HepG2 (cell line): ENCODE results near the gene METTL23. TPM values are rescaled to one million over a fixed set of nuclear protein-coding genes. Genes with fewer than 3 reads are reported as not detected.

Experiments
- DMAP1 ChIP-seq: IDR thresholded peaks from 2 replicates; pipeline ENCODE4 v1.6.1; 2016
- GTF2F1 ChIP-seq: fragments of 150-350 bp; IDR thresholded peaks from 2 replicates; pipeline ENCODE4 v1.6.1; 2014; ENCODE audit warnings: low read length
- HMGA1 ChIP-seq: sonication (generic); formaldehyde crosslinking; conservative IDR thresholded peaks from 2 replicates; pipeline ENCODE4 v1.4.0; 2020; ENCODE audit warnings: missing genetic modification reagents
- MED13 ChIP-seq: sonication (generic); formaldehyde crosslinking; IDR thresholded peaks from 2 replicates; pipeline ENCODE4 v1.5.0; 2020; ENCODE audit warnings: missing genetic modification reagents
- NCOA5 ChIP-seq: sonication (generic); formaldehyde crosslinking; IDR thresholded peaks from 2 replicates; pipeline ENCODE4 v1.4.0; 2020; ENCODE audit warnings: missing genetic modification reagents
- NFYB ChIP-seq: sonication (generic); formaldehyde crosslinking; IDR thresholded peaks from 2 replicates; pipeline ENCODE4 v1.4.0; 2020; ENCODE audit warnings: missing genetic modification reagents
- PPARG ChIP-seq: conservative IDR thresholded peaks from 2 replicates; pipeline ENCODE4 v1.6.1; 2016; ENCODE audit warnings: missing biosample characterization, missing genetic modification reagents
- TSC22D2 ChIP-seq: sonication (generic); formaldehyde crosslinking; IDR thresholded peaks from 2 replicates; pipeline ENCODE4 v1.5.1; 2020; ENCODE audit warnings: missing genetic modification reagents, mild to moderate bottlenecking, borderline replicate concordance
- ZBTB7B ChIP-seq: sonication (generic); formaldehyde crosslinking; IDR thresholded peaks from 2 replicates; pipeline ENCODE4 v1.4.0; 2020; ENCODE audit warnings: missing genetic modification reagents
- ZEB1 ChIP-seq: IDR thresholded peaks from 2 replicates; pipeline ENCODE4 v1.6.1; 2012; ENCODE audit warnings: mild to moderate bottlenecking, low read depth, inconsistent platforms; ENCODE audit not compliant: insufficient replicate concordance
- ZFP41 ChIP-seq: sonication (generic); formaldehyde crosslinking; IDR thresholded peaks from 2 replicates; pipeline ENCODE4 v1.4.0; 2020; ENCODE audit warnings: mild to moderate bottlenecking, missing genetic modification reagents, borderline replicate concordance
- ZIK1 ChIP-seq: sonication (generic); formaldehyde crosslinking; IDR thresholded peaks from 2 replicates; pipeline ENCODE4 v1.5.0; 2020; ENCODE audit warnings: mild to moderate bottlenecking, low read depth, missing genetic modification reagents, borderline replicate concordance
- ZNF12 ChIP-seq: sonication (generic); formaldehyde crosslinking; IDR thresholded peaks from 2 replicates; pipeline ENCODE4 v1.5.0; 2020; ENCODE audit warnings: missing genetic modification reagents
- ZNF354B ChIP-seq: sonication (generic); formaldehyde crosslinking; IDR thresholded peaks from 2 replicates; pipeline ENCODE4 v1.8.0; 2022; ENCODE audit warnings: mild to moderate bottlenecking, missing genetic modification reagents
- ZNF441 ChIP-seq: sonication (generic); formaldehyde crosslinking; IDR thresholded peaks from 2 replicates; pipeline ENCODE4 v1.7.0; 2021; ENCODE audit warnings: missing genetic modification reagents, borderline replicate concordance
- ZNF773 ChIP-seq: sonication (generic); formaldehyde crosslinking; IDR thresholded peaks from 2 replicates; pipeline ENCODE4 v1.4.0; 2020; ENCODE audit warnings: missing genetic modification reagents, borderline replicate concordance
- ZNF776 ChIP-seq: sonication (generic); formaldehyde crosslinking; IDR thresholded peaks from 2 replicates; pipeline ENCODE4 v1.4.0; 2020; ENCODE audit warnings: mild to moderate bottlenecking, missing genetic modification reagents
- polyA plus RNA-seq, 8 experiments: library from polyadenylated mRNA; depleted of rRNA in 3 of 8; stranded (reverse) in 7 of 8; unstranded in 1 of 8; fragments of >200 nt; fragmentation: Illumina TruSeq in 4 of 8; extraction: Trizol in 4 of 8; gene quantifications; 2 replicates each; pipeline versions ENCODE4 v1.2.1 to v1.2.3, GENCODE V29; 2011 to 2016; ENCODE audit warnings: low read depth in 4 of 8, missing spikeins in 1 of 8, mixed read lengths in 1 of 8; ENCODE audit not compliant: insufficient read depth in 1 of 8
- total RNA-seq, 5 experiments: library from RNA; depleted of rRNA; stranded (reverse); fragments of >200 nt; fragmentation: Illumina TruSeq; extraction: Trizol; gene quantifications; 2 replicates each; pipeline ENCODE4 v1.2.3, GENCODE V29; 2016; ENCODE audit warnings: low read depth in 1 of 5
- TF ChIP-seq, protein P1 (sequence below): sonication (generic); formaldehyde crosslinking; IDR thresholded peaks from 2 replicates; pipeline ENCODE4 v1.5.0; 2020; ENCODE audit warnings: mild to moderate bottlenecking, missing genetic modification reagents, borderline replicate concordance
- TF ChIP-seq, protein P2 (sequence below): sonication (generic); formaldehyde crosslinking; IDR thresholded peaks from 2 replicates; pipeline ENCODE4 v1.4.0; 2020; ENCODE audit warnings: mild to moderate bottlenecking, missing genetic modification reagents
- TF ChIP-seq, protein P3 (sequence below): sonication (generic); formaldehyde crosslinking; IDR thresholded peaks from 2 replicates; pipeline ENCODE4 v1.9.0; 2021; ENCODE audit warnings: missing genetic modification reagents, borderline replicate concordance
- TF ChIP-seq, protein P4 (sequence below): IDR thresholded peaks from 2 replicates; pipeline ENCODE4 v1.6.1; 2016; ENCODE audit warnings: mild to moderate bottlenecking, missing biosample characterization, missing genetic modification reagents
- TF ChIP-seq, protein P5 (sequence below): sonication (generic); formaldehyde crosslinking; IDR thresholded peaks from 2 replicates; pipeline ENCODE4 v1.5.0; 2020; ENCODE audit warnings: missing genetic modification reagents
- TF ChIP-seq, protein P6 (sequence below): IDR thresholded peaks from 2 replicates; pipeline ENCODE4 v1.6.1; 2012; ENCODE audit warnings: inconsistent platforms

Gene METTL23
- total and polyA plus RNA-seq, 2 of the 13 experiments (the other 11 are each of a cell fraction or from before 2014, with no cell fraction given): 39.9 to 104 TPM

DNA sequence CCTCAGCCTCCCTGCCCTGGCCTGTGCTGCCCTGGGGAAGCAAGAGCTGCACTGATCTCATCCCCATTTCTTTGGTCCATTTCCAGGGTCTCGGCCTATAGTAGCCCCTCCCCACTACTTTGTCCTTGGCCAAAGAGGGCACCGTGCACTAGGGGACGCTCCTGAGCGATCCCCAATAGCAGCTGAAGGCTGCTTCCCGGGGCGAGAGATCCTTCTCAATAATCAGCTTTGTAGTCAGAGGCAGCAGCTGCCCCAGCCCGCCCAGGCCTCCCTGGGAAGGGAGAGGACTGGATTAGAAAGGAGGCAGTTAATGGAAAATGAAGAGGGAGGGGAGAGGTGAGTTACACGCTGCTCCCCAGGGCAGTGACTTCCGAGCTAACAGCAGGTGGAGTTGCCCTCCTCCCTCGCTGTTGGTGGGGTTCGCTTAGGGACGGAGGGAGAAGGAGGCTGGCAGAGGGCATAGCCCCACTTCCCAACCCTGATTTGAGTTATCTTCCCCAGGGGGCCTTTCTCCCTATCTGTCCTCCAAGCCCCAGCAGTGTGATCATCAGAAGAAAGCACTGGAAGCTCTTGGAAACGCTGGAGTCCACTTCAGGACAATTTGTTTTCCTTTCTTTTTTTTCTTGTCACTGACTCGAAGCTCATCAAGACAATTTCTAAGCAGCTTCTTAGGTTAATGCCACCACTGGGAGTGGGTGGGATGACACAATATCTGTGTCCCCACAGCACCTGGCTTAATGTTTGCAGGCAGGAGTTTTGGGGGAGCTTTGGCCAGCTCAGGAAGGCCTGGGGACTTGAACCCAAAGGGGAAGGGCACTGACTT lies 18.4 kb upstream of the METTL23 start (continued):
- TF ChIP-seq, protein P1, sequence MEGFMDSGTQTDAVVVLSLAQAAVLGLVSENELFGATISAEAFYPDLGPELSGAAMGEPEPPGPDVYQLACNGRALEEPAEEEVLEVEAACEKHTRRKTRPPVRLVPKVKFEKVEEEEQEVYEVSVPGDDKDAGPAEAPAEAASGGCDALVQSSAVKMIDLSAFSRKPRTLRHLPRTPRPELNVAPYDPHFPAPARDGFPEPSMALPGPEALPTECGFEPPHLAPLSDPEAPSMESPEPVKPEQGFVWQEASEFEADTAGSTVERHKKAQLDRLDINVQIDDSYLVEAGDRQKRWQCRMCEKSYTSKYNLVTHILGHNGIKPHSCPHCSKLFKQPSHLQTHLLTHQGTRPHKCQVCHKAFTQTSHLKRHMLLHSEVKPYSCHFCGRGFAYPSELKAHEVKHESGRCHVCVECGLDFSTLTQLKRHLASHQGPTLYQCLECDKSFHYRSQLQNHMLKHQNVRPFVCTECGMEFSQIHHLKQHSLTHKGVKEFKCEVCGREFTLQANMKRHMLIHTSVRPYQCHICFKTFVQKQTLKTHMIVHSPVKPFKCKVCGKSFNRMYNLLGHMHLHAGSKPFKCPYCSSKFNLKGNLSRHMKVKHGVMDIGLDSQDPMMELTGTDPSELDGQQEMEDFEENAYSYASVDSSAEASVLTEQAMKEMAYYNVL: 0 out of 2 replicates have a peak, but pooled peaks have one; percentile 26
- TF ChIP-seq ZNF12 (no peak), ZEB1 (no peak), DMAP1 (CRISPR knock-in tag) (no peak), ZFP41 (CRISPR knock-in tag) (no peak), PPARG (CRISPR knock-in tag) (no peak), ZIK1 (CRISPR knock-in tag) (no peak), TSC22D2 (CRISPR knock-in tag) (no peak), ZNF776 (CRISPR knock-in tag) (no peak), MED13 (no peak), HMGA1 (no peak), NFYB (CRISPR knock-in tag) (0 out of 2 replicates have a peak, but pooled peaks have one; percentile 16), ZNF441 (CRISPR knock-in tag) (no peak), ZNF354B (CRISPR knock-in tag) (no peak), NCOA5 (CRISPR knock-in tag) (no peak), ZNF773 (no peak), ZBTB7B (CRISPR knock-in tag) (0 out of 2 replicates have a peak, but pooled peaks have one; percentile 25), GTF2F1 (no peak)
- TF ChIP-seq, protein P2, sequence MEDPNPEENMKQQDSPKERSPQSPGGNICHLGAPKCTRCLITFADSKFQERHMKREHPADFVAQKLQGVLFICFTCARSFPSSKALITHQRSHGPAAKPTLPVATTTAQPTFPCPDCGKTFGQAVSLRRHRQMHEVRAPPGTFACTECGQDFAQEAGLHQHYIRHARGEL (CRISPR knock-in tag): no peak
- TF ChIP-seq, protein P3, sequence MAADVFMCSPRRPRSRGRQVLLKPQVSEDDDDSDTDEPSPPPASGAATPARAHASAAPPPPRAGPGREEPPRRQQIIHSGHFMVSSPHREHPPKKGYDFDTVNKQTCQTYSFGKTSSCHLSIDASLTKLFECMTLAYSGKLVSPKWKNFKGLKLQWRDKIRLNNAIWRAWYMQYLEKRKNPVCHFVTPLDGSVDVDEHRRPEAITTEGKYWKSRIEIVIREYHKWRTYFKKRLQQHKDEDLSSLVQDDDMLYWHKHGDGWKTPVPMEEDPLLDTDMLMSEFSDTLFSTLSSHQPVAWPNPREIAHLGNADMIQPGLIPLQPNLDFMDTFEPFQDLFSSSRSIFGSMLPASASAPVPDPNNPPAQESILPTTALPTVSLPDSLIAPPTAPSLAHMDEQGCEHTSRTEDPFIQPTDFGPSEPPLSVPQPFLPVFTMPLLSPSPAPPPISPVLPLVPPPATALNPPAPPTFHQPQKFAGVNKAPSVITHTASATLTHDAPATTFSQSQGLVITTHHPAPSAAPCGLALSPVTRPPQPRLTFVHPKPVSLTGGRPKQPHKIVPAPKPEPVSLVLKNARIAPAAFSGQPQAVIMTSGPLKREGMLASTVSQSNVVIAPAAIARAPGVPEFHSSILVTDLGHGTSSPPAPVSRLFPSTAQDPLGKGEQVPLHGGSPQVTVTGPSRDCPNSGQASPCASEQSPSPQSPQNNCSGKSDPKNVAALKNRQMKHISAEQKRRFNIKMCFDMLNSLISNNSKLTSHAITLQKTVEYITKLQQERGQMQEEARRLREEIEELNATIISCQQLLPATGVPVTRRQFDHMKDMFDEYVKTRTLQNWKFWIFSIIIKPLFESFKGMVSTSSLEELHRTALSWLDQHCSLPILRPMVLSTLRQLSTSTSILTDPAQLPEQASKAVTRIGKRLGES: no peak
- TF ChIP-seq, protein P4, sequence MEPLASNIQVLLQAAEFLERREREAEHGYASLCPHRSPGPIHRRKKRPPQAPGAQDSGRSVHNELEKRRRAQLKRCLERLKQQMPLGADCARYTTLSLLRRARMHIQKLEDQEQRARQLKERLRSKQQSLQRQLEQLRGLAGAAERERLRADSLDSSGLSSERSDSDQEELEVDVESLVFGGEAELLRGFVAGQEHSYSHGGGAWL (CRISPR knock-in tag): no peak
- TF ChIP-seq, protein P5, sequence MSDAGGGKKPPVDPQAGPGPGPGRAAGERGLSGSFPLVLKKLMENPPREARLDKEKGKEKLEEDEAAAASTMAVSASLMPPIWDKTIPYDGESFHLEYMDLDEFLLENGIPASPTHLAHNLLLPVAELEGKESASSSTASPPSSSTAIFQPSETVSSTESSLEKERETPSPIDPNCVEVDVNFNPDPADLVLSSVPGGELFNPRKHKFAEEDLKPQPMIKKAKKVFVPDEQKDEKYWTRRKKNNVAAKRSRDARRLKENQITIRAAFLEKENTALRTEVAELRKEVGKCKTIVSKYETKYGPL: no peak
- TF ChIP-seq, protein P6, sequence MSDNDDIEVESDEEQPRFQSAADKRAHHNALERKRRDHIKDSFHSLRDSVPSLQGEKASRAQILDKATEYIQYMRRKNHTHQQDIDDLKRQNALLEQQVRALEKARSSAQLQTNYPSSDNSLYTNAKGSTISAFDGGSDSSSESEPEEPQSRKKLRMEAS: peak; percentile 33
